AG09309 (cell line): ENCODE results near the gene BEAN1.

Experiments used
- DNase-seq: peaks from one replicate; pipeline ENCODE4 v3.0.0-alpha.2; 2010; ENCODE audit warnings: low read depth
- H3K4me3 ChIP-seq: 2 replicates; pipeline ENCODE4 v1.5.1; 2011; ENCODE audit warnings: mild to moderate bottlenecking, low read depth, low read length, moderate library complexity; ENCODE audit not compliant: control insufficient read depth
- TF ChIP-seq, protein P1 (sequence below): IDR thresholded peaks from 2 replicates; pipeline ENCODE4 v1.5.1; 2011; ENCODE audit warnings: mild to moderate bottlenecking, low read depth, low read length, inconsistent platforms; ENCODE audit not compliant: insufficient read depth, control insufficient read depth; ENCODE audit errors: missing control alignments

The BEAN1 gene

DNA sequence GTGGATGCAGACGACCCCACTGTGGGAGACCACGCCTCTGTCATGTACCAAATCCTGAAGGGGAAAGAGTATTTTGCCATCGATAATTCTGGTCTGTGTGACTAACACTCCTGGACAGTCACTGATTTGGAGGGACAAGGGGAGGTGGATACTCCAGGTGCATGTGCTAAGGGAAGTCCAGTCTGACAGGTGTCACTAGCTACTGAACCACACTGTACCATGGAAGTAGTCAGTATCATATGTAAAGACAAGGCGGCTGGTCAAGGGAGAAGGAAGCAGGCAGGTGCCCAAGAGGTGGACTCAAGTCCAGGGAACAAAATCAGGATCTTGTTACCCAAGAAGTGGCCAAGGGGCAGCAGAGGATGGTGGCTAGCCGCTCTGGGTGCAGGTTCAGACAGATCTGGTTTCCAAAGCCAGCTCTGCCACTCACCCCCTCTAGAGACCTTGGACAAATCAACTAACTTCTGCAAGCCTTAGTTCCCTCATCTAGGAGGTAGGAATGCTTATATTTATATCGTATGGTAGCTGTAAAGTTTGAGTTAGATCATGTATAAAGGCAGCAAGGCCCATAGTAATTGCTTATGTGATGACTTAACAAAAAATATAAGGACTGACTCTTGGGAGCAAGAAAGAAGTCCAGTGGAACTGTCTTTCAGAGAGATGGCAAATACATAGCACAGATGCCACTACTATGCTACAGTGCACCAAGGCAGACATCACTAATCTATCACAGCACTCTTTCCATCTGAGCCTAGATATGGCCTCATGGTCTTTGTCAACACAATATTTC lies 38.5 kb upstream of the BEAN1 start:
- DNase-seq: no peak
- TF ChIP-seq, protein P1, sequence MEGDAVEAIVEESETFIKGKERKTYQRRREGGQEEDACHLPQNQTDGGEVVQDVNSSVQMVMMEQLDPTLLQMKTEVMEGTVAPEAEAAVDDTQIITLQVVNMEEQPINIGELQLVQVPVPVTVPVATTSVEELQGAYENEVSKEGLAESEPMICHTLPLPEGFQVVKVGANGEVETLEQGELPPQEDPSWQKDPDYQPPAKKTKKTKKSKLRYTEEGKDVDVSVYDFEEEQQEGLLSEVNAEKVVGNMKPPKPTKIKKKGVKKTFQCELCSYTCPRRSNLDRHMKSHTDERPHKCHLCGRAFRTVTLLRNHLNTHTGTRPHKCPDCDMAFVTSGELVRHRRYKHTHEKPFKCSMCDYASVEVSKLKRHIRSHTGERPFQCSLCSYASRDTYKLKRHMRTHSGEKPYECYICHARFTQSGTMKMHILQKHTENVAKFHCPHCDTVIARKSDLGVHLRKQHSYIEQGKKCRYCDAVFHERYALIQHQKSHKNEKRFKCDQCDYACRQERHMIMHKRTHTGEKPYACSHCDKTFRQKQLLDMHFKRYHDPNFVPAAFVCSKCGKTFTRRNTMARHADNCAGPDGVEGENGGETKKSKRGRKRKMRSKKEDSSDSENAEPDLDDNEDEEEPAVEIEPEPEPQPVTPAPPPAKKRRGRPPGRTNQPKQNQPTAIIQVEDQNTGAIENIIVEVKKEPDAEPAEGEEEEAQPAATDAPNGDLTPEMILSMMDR: no peak
- H3K4me3 ChIP-seq: no peak overlapping the region

GRCh38 chr16:66389256-66390176 lies 37.6 kb upstream of the BEAN1 start:
- no peak overlapping the region for H3K4me3 ChIP-seq
- no peak for DNase-seq
- TF ChIP-seq, protein P1: no peak

DNA sequence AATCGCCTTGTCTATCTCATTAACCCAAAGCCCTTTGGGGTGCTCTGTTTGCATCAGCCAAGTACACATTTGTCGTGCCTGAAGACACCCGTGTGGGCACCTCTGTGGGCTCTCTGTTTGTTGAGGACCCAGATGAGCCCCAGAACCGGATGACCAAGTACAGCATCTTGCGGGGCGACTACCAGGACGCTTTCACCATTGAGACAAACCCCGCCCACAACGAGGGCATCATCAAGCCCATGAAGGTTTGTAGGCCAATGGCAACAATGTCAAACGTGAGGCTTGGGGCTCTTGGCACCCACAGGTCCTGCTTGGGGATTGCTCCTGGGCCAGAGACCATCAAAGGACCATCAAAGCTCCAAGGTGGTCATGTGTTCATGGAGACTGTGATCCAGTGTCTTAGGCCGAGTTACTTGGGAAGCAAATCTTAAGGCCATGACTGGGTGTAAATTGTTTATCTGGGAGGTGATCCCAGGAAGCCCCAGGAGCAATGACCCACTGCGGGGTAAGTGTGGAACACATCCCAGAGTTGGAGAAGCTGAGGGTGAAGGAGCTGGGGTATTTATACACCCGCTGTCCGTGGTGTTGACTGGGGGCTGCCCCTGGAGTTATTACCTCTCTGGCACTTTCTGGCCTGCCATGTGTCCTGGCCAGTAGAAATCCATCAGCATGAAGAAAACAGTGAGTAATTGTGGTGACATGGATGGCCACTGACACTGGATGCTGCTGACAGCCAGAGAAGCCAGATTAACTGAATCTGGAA lies 36.6 kb upstream of the BEAN1 start:
- TF ChIP-seq, protein P1: no peak
- DNase-seq: no peak
- no peak overlapping the region for H3K4me3 ChIP-seq

GRCh38 chr16:66391726-66392670 lies 35.1 kb upstream of the BEAN1 start:
- TF ChIP-seq, protein P1: no peak
- H3K4me3 ChIP-seq: no peak overlapping the region
- DNase-seq: no peak

GRCh38 chr16:66395806-66396555 lies 31.1 kb upstream of the BEAN1 start:
- no peak for DNase-seq
- no peak overlapping the region for H3K4me3 ChIP-seq
- TF ChIP-seq, protein P1: no peak
